Mesendoderm (in vitro differentiated cells): ENCODE measurements around the gene NAA38.

Source experiments
- DNase-seq: peaks from one replicate; pipeline ENCODE4 v3.0.0; 2013
- H2AK5ac ChIP-seq: 2 replicates; pipeline ENCODE4 v1.6.1; 2013; ENCODE audit warnings: low read length, inconsistent platforms
- H2BK120ac ChIP-seq: 2 replicates; pipeline ENCODE4 v1.6.1; 2013; ENCODE audit warnings: low read depth, mild to moderate bottlenecking, low read length, moderate library complexity, mixed read lengths
- H2BK15ac ChIP-seq: replicated peaks from 2 replicates; pipeline ENCODE4 v1.6.1; 2013; ENCODE audit warnings: low read depth, mild to moderate bottlenecking, moderate library complexity
- H2BK5ac ChIP-seq: 2 replicates; pipeline ENCODE4 v1.6.1; 2013; ENCODE audit warnings: low read length, inconsistent platforms
- H3K18ac ChIP-seq: 2 replicates; pipeline ENCODE4 v1.6.1; 2013; ENCODE audit warnings: mild to moderate bottlenecking, low read length, mixed read lengths
- H3K23ac ChIP-seq: one replicate; pipeline ENCODE4 v1.6.1; 2013; ENCODE audit warnings: low read length
- H3K27ac ChIP-seq: 2 replicates; pipeline ENCODE4 v1.5.1; 2013; ENCODE audit warnings: low read depth, mild to moderate bottlenecking, inconsistent platforms, low read length, moderate library complexity
- H3K27me3 ChIP-seq: 2 replicates; pipeline ENCODE4 v1.6.1; 2013; ENCODE audit warnings: low read length, control low read depth, mild to moderate bottlenecking, inconsistent platforms; ENCODE audit not compliant: insufficient read depth, poor library complexity
- H3K36me3 ChIP-seq: 2 replicates; pipeline ENCODE4 v1.6.1; 2013; ENCODE audit warnings: low read length, inconsistent platforms; ENCODE audit not compliant: control insufficient read depth, insufficient read depth
- H3K4ac ChIP-seq: one replicate; pipeline ENCODE4 v1.6.1; 2013; ENCODE audit warnings: low read depth, mild to moderate bottlenecking, low read length, moderate library complexity
- H3K4me1 ChIP-seq: 2 replicates; pipeline ENCODE4 v1.6.1; 2013; ENCODE audit warnings: low read depth, low read length, inconsistent platforms; ENCODE audit not compliant: control insufficient read depth
- H3K4me2 ChIP-seq: 2 replicates; pipeline ENCODE4 v1.6.1; 2013; ENCODE audit warnings: low read length
- H3K4me3 ChIP-seq: 2 replicates; pipeline ENCODE4 v1.5.1; 2013; ENCODE audit warnings: mild to moderate bottlenecking, low read length
- H3K56ac ChIP-seq: one replicate; pipeline ENCODE4 v1.6.1; 2013; ENCODE audit warnings: low read length
- H3K79me1 ChIP-seq: 2 replicates; pipeline ENCODE4 v1.6.1; 2013; ENCODE audit warnings: low read length, inconsistent platforms
- H3K79me2 ChIP-seq: 2 replicates; pipeline ENCODE4 v1.6.1; 2013; ENCODE audit warnings: mild to moderate bottlenecking, low read length; ENCODE audit not compliant: control insufficient read depth, insufficient read depth
- H3K9ac ChIP-seq: 2 replicates; pipeline ENCODE4 v1.6.1; 2013; ENCODE audit warnings: low read length, inconsistent platforms
- H4K5ac ChIP-seq: one replicate; pipeline ENCODE4 v1.6.1; 2013; ENCODE audit warnings: low read length
- H4K8ac ChIP-seq: one replicate; pipeline ENCODE4 v1.6.1; 2013; ENCODE audit warnings: low read depth, mild to moderate bottlenecking, control low read depth, low read length, moderate library complexity
- WGBS: extraction: QIAGEN DNeasy Blood & Tissue Kit; methylation state at CpG from one replicate; pipeline ENCODE4 v1.1.7; 2013; ENCODE audit warnings: low lambda C conversion rate, missing lambda C conversion rate; ENCODE audit not compliant: insufficient coverage; ENCODE audit errors: extremely low coverage; 5-methylcytosine and 5-hydroxymethylcytosine counted together

NAA38 gene

DNA sequence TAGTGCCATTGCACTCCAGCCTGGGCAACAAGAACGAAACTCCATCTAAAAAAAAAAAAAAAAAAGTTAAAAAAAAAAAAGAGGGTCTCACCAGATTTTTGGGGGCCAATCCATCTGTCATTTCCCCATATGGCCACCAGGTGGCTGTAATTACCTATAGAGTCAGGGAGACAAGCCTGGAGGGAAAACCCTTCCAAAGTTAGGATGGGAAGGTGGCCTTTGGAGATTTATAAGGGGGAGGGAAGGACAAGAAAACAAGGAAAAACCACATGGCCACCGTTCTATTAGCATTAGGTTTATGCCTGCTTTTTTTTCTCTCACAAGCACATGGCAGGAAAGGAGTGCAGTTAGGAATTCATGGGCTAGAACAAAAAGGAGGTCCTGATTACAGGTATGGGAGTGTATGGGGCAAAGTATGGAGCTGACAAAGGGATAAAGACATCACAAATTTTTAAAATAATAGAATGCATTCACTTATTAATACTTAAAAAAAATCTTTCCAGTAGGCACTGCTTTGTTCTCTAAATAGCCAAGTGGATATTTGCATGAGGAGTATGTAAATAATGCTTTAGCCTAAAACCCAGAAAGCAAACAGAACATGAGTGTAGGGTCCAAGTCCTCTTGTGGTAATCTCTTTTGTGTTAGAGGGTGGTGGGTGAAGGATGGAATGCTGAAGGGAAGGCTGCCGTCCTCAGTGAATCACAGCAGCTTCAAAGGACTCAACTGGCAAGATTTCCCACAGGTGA, 5.5 kb upstream of the NAA38 start:
- no peaks in the 10 kb centered on the region for H3K27me3 ChIP-seq
- DNase-seq = peak; percentile 78

DNA sequence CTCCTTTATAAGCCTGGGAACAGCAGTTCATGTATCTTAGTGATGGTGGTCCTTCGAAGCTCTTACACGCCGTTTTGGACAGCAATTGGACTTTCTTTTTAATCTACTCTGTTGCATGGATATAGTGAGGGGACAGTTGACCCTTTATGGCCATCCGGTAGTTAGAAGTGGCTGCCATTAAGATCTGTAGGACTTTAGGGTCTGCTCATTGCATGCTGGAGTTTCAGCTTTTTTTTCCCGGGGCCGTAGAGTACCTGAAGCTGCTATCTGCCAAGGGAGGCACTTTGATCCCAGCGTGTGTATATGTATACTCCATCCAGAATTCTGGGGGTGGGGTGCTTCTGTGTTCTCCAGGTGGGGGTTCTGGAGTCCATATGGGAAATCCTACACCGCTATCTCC, 1.7 kb upstream of the NAA38 start:
- DNase-seq = no peak
- Histone ChIP-seq H3K4ac (no peak overlapping the region), H3K23ac (no peak overlapping the region), H3K4me2 (peak overlapping the region; percentile 89), H2BK15ac (no peak overlapping the region), H3K79me1 (peaks cover 6% of the 10 kb centered on the region), H3K79me2 (no peaks in the 10 kb centered on the region), H4K5ac (no peak overlapping the region), H3K9ac (peak overlapping the region; percentile 76), H3K36me3 (no peaks in the 10 kb centered on the region), H3K18ac (no peak overlapping the region), H4K8ac (no peak overlapping the region), H2BK5ac (no peak overlapping the region), H3K4me3 (peak overlapping the region; percentile 69), H3K27me3 (peaks cover 2% of the 10 kb centered on the region), H3K56ac (peak overlapping the region; percentile 93), H2BK120ac (no peak overlapping the region), H3K27ac (no peak overlapping the region), H2AK5ac (no peak overlapping the region), H3K4me1 (peaks cover 7% of the 10 kb centered on the region)
- no CpG with 5 or more reads among the region's 8 CpGs for WGBS

More for the DNA sequence above, 5.5 kb upstream of the NAA38 start:
- Histone ChIP-seq H3K79me2 (no peaks in the 10 kb centered on the region), H3K4me3 (no peak overlapping the region), H3K27ac (no peak overlapping the region), H3K4me1 (peaks cover 5% of the 10 kb centered on the region), H4K5ac (no peak overlapping the region), H2AK5ac (no peak overlapping the region), H3K9ac (no peak overlapping the region), H2BK120ac (no peak overlapping the region), H3K56ac (no peak overlapping the region), H3K4ac (no peak overlapping the region), H3K4me2 (no peak overlapping the region), H4K8ac (no peak overlapping the region), H3K79me1 (peaks cover 6% of the 10 kb centered on the region), H2BK15ac (no peak overlapping the region), H3K23ac (no peak overlapping the region), H3K18ac (no peak overlapping the region), H3K36me3 (no peaks in the 10 kb centered on the region), H2BK5ac (no peak overlapping the region)
- no CpG with 5 or more reads among the region's 3 CpGs for WGBS

DNA sequence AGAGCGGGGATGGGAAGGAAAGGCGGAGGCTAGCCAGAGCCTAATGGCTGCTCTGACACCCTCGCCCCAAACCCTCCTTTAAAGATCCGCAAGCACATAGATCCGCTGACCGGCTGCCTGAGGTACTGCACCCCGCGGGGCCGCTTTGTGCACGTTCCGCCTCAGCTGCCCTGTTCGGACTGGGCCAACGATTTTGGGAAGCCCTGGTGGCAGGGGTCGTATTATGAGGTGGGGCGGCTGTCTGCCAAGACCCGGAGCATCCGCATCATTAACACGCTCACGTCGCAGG, 1.1 kb upstream of the NAA38 start:
- H2BK5ac ChIP-seq = peak overlapping the region; percentile 77
- no peaks in the 10 kb centered on the region for H3K79me2 ChIP-seq
- no peaks in the 10 kb centered on the region for H3K36me3 ChIP-seq
- peak; percentile 84 for DNase-seq
- no peak overlapping the region for H2BK15ac ChIP-seq
- H4K8ac ChIP-seq = no peak overlapping the region
- H3K9ac ChIP-seq = peak overlapping the region; percentile 76
- H2BK120ac ChIP-seq = no peak overlapping the region
- H3K4me1 ChIP-seq = peaks cover 7% of the 10 kb centered on the region
- peak overlapping the region; percentile 69 for H3K4me3 ChIP-seq
- H3K18ac ChIP-seq = no peak overlapping the region
- H2AK5ac ChIP-seq = no peak overlapping the region
- no CpG with 5 or more reads among the region's 20 CpGs for WGBS
- H3K27ac ChIP-seq = no peak overlapping the region
- H3K23ac ChIP-seq = no peak overlapping the region
- H3K56ac ChIP-seq = peak overlapping the region; percentile 93
- no peak overlapping the region for H3K4ac ChIP-seq
- no peak overlapping the region for H4K5ac ChIP-seq
- peaks cover 2% of the 10 kb centered on the region for H3K27me3 ChIP-seq
- peaks cover 6% of the 10 kb centered on the region for H3K79me1 ChIP-seq
- H3K4me2 ChIP-seq = peak overlapping the region; percentile 89

DNA sequence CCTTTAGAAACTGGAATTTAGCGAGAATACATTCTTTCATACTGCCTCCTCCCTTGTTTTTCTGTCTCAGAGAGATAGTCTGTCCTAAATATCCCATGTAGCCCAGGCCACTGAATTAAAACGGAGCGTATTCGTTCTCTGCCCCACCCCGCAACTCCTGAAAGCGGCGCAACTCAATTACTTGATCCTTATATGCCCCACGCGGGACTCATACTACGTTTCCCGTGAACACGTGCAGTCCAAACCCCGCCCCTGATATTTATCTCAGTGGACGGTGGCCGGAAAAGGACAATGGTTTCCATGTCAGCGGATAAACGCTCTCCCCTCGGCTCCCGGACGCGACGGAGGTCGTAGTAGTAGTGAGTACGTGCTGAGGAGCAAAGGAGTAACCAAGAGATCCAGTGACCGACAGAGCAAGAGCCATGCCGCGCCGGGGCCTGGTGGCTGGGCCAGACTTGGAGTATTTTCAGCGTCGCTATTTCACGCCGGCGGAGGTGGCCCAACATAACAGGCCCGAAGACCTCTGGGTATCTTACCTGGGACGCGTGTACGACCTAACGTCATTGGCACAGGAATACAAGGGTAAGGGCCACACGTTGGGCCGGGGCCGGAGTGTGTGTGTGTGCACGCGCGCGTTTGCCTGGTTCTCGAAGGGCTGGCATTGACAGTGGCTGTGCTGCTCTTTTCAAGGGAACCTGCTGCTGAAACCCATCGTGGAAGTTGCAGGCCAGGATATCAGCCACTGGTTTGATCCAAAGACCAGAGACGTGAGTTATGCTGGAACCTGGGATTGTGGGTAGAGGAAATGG, 558 bp upstream of the NAA38 start, which contains the start of gene CYB5D1:
CYB5D1 (plus strand) TSS at position 291 of the 809 bp plus-strand sequence; CDS start at position 423, 132 bp downstream.
- Histone ChIP-seq H4K5ac (no peak within 1 kb of the TSS), H3K79me1 (peaks cover 6% of the 10 kb centered on the region), H3K27ac (peak within 1 kb of the TSS; percentile 89), H2BK15ac (no peak within 1 kb of the TSS), H3K9ac (peak within 1 kb of the TSS; percentile 83), H3K18ac (peak within 1 kb of the TSS; percentile 92), H3K4me1 (peaks cover 7% of the 10 kb centered on the region), H3K79me2 (no peaks in the 10 kb centered on the region), H3K27me3 (peaks cover 2% of the 10 kb centered on the region), H2BK120ac (peak within 1 kb of the TSS; percentile 98), H2AK5ac (no peak within 1 kb of the TSS), H3K56ac (peak within 1 kb of the TSS; percentile 96), H2BK5ac (peak within 1 kb of the TSS; percentile 97), H3K36me3 (no peaks in the 10 kb centered on the region), H4K8ac (no peak within 1 kb of the TSS), H3K4me2 (peak within 1 kb of the TSS; percentile 89), H3K4me3 (peak within 1 kb of the TSS; percentile 69), H3K4ac (no peak within 1 kb of the TSS), H3K23ac (peak within 1 kb of the TSS; percentile 81)
- DNase-seq = peak; percentile 96
- no CpG with 5 or more reads among the region's 48 CpGs for WGBS

DNA sequence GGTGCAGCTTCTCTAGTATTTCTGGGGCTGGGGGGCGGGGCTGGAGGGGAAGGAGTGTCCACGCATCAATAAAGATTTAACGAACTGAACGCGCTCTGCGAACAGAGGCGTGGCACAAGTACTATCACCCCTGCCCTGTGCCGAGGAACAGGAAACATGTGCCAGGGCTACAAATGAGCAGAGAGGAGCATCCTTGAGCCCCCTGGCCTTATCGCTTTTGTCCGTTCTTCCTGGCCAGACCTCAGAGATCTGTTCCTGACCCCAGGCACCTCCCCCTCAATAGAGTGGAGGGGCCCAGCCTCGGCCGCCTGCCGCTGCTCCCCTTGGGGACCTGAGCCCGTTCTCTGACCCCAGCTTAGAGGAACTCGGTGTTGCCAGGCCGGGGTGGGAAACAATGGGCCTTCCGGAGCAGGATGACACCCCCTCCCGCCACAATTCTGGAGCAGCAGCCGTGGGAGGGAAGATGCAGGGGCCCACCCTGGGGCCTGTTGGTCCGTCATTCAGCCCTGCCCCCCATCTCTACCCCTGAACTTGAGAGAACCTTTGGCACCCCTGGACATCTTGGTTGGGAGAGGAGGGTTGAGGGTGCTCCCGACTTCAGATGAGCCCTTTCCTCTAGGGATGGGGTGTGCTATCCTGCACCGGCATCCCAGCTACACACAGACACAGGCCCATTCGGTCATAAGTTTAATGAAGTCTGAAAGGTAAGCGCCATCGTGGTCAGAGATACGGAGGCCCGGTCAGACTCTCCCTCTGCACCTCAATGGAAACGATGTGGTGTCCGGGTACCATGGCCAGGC, 1.1 kb downstream of the NAA38 start:
- Histone ChIP-seq H4K5ac (no peak overlapping the region), H3K36me3 (no peaks in the 10 kb centered on the region), H3K4me2 (peak overlapping the region; percentile 89), H2BK15ac (no peak overlapping the region), H3K9ac (peak overlapping the region; percentile 83), H3K79me1 (peaks cover 6% of the 10 kb centered on the region), H4K8ac (no peak overlapping the region), H3K18ac (no peak overlapping the region), H3K23ac (peak overlapping the region; percentile 59), H3K4me1 (peaks cover 7% of the 10 kb centered on the region), H3K27ac (peak overlapping the region; percentile 13), H3K56ac (peak overlapping the region; percentile 93), H3K79me2 (no peaks in the 10 kb centered on the region), H3K4ac (no peak overlapping the region), H3K4me3 (peak overlapping the region; percentile 63), H3K27me3 (peaks cover 9% of the 10 kb centered on the region), H2AK5ac (no peak overlapping the region), H2BK5ac (no peak overlapping the region), H2BK120ac (no peak overlapping the region)
- no peak for DNase-seq
- WGBS = no CpG with 5 or more reads among the region's 29 CpGs
